KG1 (cell line): ENCODE measurements around the gene B4GALNT3.

Experiments used
- DNase-seq: peaks from one replicate; lab custom pipeline; 2025; lab: John Stamatoyannopoulos, UW

The B4GALNT3 gene

GRCh38 chr12:468671-469389, 9.1 kb downstream of the B4GALNT3 start:
- DNase-seq, result no peak

DNA sequence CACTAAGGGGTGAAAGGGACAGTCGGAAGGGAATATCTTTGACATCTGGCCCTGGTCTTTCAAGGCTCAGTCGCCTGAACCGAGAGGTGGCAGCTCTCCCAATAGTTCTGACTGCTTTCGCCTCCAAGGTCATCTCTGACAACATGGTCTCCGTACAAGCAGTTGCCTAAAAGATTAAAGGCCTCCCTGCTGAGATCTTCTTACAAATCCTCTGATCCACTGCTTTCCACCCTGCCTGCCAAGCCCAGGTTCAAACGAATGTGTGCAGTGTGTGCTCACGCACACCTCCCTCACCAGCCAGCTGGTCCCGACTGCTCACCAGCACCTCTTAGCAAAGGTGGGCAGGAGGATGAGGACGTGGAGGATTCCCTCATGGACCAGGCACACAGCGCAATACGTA, 10.4 kb downstream of the B4GALNT3 start:
- DNase-seq, result no peak

- DNase-seq, result no peak
Measured at GRCh38 chr12:473198-473597, 13.5 kb downstream of the B4GALNT3 start.

- DNase-seq, result no peak
Measured at GRCh38 chr12:473863-474577, 14.3 kb downstream of the B4GALNT3 start.

DNA sequence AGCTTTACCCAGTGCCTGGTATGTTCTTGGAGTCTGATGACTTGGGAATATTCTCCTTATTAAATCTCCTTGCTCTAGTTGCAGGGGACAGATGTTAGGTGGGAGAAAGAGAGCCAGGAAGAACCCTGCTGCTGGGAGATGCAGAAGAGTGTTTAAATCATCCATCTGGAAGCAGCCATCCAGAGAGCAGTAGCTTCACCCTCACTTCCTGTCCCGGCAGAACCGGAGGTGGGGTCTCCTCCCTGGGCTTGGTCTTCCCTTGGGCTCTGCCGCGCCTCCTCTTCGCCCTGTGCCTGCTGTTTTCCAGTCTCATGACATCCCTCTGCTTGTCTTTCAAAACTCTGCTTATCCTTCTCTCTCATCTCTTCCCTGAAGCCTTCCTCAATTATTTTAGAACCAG, 15.5 kb downstream of the B4GALNT3 start:
- no peak for DNase-seq

DNA sequence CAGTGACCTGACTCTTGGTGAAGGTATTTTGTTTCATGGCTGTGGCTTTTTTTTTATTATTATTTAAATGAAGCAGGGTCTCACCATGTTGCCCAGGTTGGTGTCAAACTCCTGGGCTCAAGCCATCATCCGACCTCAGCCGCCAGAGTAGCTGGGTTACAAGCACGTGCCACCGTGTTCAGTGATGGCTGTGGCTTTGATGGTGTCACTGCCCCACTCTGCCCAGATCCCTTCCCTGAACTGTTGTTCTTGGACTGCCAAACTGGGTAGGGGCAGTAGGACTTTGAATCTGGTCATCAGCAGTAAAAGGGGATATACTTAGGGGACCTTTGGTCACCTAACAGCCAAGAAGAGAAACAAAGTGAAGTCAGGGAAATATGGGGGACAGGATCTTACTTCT, 19.4 kb downstream of the B4GALNT3 start:
- no peak for DNase-seq

- DNase-seq, result no peak
Measured at GRCh38 chr12:480831-481816, 21.4 kb downstream of the B4GALNT3 start.

- DNase-seq, result no peak
Measured at GRCh38 chr12:482061-482460, 22.3 kb downstream of the B4GALNT3 start.

GRCh38 chr12:484096-484495, 24.4 kb downstream of the B4GALNT3 start:
- DNase-seq, result no peak

DNA sequence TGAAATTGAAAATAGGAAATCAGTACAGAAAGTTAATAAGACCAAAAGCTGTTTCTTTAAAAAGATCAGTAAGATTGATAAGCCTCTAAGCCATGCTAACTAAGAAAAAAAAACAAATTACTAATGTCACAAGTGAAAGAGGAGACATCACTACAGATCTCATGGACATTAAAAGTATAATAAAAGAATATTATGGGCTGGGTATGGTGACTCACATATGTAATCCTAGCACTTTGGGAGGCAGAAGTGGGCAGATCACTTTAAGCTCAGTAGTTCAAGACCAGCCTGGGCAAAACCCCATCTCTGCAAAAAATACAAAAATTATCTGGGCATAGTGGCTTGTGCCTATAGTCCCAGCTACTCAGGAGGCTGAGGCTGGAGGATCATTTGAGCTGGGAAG, 30.5 kb downstream of the B4GALNT3 start:
- DNase-seq, result no peak

- no peak for DNase-seq
Measured at GRCh38 chr12:495466-495865, 35.7 kb downstream of the B4GALNT3 start.

- no peak for DNase-seq
Measured at GRCh38 chr12:496736-497135, 37.0 kb downstream of the B4GALNT3 start.

- no peak for DNase-seq
Measured at GRCh38 chr12:497501-498160, 37.9 kb downstream of the B4GALNT3 start.

DNA sequence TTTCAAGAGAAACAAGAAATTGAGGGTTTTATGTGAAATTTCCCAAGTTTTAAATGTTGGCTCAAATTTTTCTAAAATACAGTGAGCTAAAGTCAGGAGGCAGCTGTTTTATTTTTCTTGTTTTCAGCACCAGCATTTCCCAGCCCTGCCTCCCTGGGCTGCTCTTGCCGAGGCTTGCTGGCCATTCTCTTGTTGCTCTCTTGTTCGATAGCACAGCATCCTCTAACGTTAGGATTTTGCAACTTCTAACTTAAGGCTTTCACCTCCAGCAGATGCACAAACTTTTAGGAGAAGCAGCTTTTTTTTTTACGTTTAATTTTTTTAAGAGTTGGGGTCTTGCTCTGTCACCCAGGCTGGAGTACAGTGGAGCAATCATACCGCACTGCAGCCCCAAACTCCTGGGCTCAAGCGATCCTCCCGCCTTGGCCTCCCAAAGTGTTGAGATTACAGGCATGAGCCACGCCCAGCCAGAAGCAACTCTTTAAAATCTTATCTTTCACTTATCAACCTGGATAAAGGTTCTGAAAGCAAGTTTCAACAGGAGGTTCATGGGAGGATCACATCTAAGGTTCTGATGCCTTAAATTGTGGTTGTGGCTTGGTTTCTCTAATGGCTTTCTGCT, 40.2 kb downstream of the B4GALNT3 start:
- no peak for DNase-seq

GRCh38 chr12:501722-502447, 42.1 kb downstream of the B4GALNT3 start:
- no peak for DNase-seq

- DNase-seq, result no peak
Measured at GRCh38 chr12:503111-503761, 43.5 kb downstream of the B4GALNT3 start.

DNA sequence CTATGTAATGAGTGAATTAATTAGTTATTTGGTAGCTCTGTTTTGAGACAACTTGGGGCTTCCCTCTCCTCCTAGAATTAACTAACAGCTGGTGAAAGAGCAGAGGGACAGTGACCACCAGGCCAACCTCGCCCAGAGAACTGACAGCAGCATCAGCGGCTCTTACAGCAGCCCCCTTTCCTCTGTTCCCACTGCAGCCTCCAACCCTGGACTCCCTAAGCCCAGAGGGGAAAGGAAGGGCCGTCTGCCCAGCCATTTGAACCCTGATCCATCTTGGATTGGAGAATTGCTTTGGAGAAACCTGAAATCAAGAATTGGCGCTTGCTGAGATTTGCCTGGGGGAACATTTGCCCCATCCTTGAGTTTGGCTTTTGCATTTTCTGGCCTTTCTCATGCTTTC, 45.5 kb downstream of the B4GALNT3 start:
- no peak for DNase-seq

DNA sequence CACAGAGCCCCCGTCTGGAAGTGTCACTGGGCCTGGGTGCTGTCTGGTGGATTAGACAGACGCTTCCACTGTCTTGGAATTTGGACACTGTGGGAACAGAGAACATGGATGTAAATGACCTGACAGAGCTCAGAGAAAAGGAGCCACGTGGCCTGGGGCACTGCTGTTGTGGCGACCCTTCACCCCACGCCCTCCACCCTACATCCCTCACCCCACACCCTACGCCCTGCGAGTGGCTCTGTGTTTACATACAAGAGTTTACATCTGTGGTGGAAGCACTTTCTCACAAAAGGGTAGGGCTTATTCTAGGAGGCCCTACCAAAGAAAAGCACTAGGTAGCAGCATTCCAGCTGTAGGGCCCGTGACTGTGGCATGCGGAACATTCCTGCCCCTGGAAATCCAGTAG, 47.7 kb downstream of the B4GALNT3 start:
- DNase-seq, result no peak

DNA sequence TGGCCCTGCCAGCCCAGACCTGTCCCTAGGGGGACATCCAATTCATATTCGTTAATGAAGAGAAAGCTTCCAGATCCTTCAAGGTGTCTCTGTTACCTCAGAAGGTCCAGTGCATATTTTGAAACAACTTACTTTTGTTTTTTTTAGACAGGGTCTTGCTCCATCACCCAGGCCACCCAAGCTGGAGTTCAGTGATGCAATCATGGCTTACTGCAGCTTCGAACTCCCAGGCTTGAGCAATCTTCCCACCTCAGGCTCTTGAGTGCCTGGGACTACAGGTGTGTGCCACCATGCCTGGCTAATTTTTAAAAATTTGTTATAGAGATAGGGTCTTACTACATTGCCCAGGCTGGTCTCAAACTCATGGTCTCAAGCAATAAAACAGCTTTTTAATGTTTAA, 48.4 kb downstream of the B4GALNT3 start:
- no peak for DNase-seq

GRCh38 chr12:508795-509194, 49.1 kb downstream of the B4GALNT3 start:
- DNase-seq, result no peak
